Left ventricle myocardium inferior (tissue), 1 donor: ENCODE results near the gene UGGT2. TPM values are rescaled to one million over a fixed set of nuclear protein-coding genes. Genes with fewer than 3 reads are reported as not detected.
"Not testable (repeated sequence)": the region's sequence is repeated elsewhere in the genome, so short reads cannot be mapped to it uniquely, and the experiment has no call there.

ENCODE experiments used
- DNase-seq: peaks from one replicate; pipeline ENCODE4 v3.0.0-alpha.2; 2020
- H3K27ac ChIP-seq: fragments of 200-600 bp; replicated peaks from 2 replicates; pipeline ENCODE4 v1.8.0; 2021
- H3K27me3 ChIP-seq: fragments of 200-600 bp; 2 replicates; pipeline ENCODE4 v1.8.0; 2021; ENCODE audit warnings: low read depth
- H3K36me3 ChIP-seq: fragments of 200-600 bp; 2 replicates; pipeline ENCODE4 v1.8.0; 2021
- H3K4me1 ChIP-seq: fragments of 200-600 bp; 2 replicates; pipeline ENCODE4 v1.8.0; 2021
- H3K4me3 ChIP-seq: fragments of 200-600 bp; 2 replicates; pipeline ENCODE4 v1.8.0; 2021; ENCODE audit warnings: mild to moderate bottlenecking, moderate library complexity
- H3K9me3 ChIP-seq: fragments of 200-600 bp; replicated peaks from 2 replicates; pipeline ENCODE4 v1.8.0; 2021
- CTCF ChIP-seq: fragments of 200-600 bp; IDR thresholded peaks from 2 replicates; pipeline ENCODE4 v1.8.0; 2021; ENCODE audit warnings: antibody characterized with exemption, mild to moderate bottlenecking, borderline replicate concordance
- intact Hi-C: fragments of 100-400 bp; cut with micrococcal nuclease; formaldehyde crosslinking; loops from one replicate; pipeline ENCODE4 v1.11.0; 2022
- total RNA-seq: library from RNA; stranded (reverse); fragmentation: NEBNext Ultra II Directional; extraction: Animal tissue kit (Norgen Biotek cat#: 25700); gene quantifications from one replicate; pipeline ENCODE4 v1.2.1, GENCODE V29; 2021
- donor health status: DM: no; HTN: yes; CAD: no; lungs with severe emphysema.

The UGGT2 gene
- total RNA-seq, 1 donor from 2014 or later: 11.4 TPM

GRCh38 chr13:95784900-95785290, 268.3 kb downstream of the UGGT2 start:
- Histone ChIP-seq H3K9me3 (peaks cover 6% of the 10 kb centered on the region), H3K27me3 (no peaks in the 10 kb centered on the region), H3K27ac (no peak overlapping the region), H3K36me3 (peaks cover 58% of the 10 kb centered on the region), H3K4me1 (peaks cover 7% of the 10 kb centered on the region), H3K4me3 (no peak overlapping the region)
- TF ChIP-seq CTCF: no peak
- intact Hi-C loops: no loop called here
- DNase-seq: no peak

- H3K9me3 ChIP-seq: peaks cover 6% of the 10 kb centered on the region
These were observed 268.9 kb downstream of the UGGT2 start for GRCh38 chr13:95784161-95784899.

GRCh38 chr13:95783747-95784146, 269.5 kb downstream of the UGGT2 start:
- TF ChIP-seq CTCF: no peak

More at GRCh38 chr13:95784161-95784899, 268.9 kb downstream of the UGGT2 start:
- no peak for TF ChIP-seq CTCF
- DNase-seq: no peak
- Histone ChIP-seq H3K27me3 (no peaks in the 10 kb centered on the region), H3K27ac (no peak overlapping the region), H3K36me3 (peaks cover 54% of the 10 kb centered on the region), H3K4me1 (peaks cover 7% of the 10 kb centered on the region), H3K4me3 (no peak overlapping the region)
- intact Hi-C loops: no loop called here

GRCh38 chr13:95781940-95782339, 271.3 kb downstream of the UGGT2 start:
- H3K9me3 ChIP-seq, H3K4me1 ChIP-seq, H3K4me3 ChIP-seq, H3K27me3 ChIP-seq, H3K27ac ChIP-seq, DNase-seq, intact Hi-C loops: not testable (repeated sequence)
- peaks cover 39% of the 10 kb centered on the region for H3K36me3 ChIP-seq

More at GRCh38 chr13:95783747-95784146, 269.5 kb downstream of the UGGT2 start:
- H3K27me3 ChIP-seq: no peaks in the 10 kb centered on the region
- intact Hi-C loops: no loop called here
- no peak for DNase-seq
- H3K36me3 ChIP-seq: peaks cover 49% of the 10 kb centered on the region
- H3K4me1 ChIP-seq: peaks cover 7% of the 10 kb centered on the region
- H3K9me3 ChIP-seq: peaks cover 6% of the 10 kb centered on the region
- H3K27ac ChIP-seq: no peak overlapping the region
- H3K4me3 ChIP-seq: no peak overlapping the region

GRCh38 chr13:95781016-95781415, 272.2 kb downstream of the UGGT2 start:
- no peak overlapping the region for H3K27ac ChIP-seq
- peaks cover 34% of the 10 kb centered on the region for H3K36me3 ChIP-seq
- no peaks in the 10 kb centered on the region for H3K27me3 ChIP-seq
- no peak overlapping the region for H3K4me3 ChIP-seq
- TF ChIP-seq CTCF: no peak
- no peak for DNase-seq
- H3K9me3 ChIP-seq: peaks cover 6% of the 10 kb centered on the region
- intact Hi-C loops: no loop called here
- H3K4me1 ChIP-seq: peaks cover 7% of the 10 kb centered on the region

GRCh38 chr13:95779522-95779921, 273.7 kb downstream of the UGGT2 start:
- Histone ChIP-seq H3K4me3 (no peak overlapping the region), H3K4me1 (peaks cover 5% of the 10 kb centered on the region), H3K9me3 (peaks cover 6% of the 10 kb centered on the region), H3K27ac (no peak overlapping the region), H3K36me3 (peaks cover 34% of the 10 kb centered on the region), H3K27me3 (no peaks in the 10 kb centered on the region)
- no peak for DNase-seq
- intact Hi-C loops: no loop called here
- TF ChIP-seq CTCF: no peak
